NCI-H1092 (cell line): Measurements from ENCODE around the gene DUSP8.
"Not testable (repeated sequence)": the region's sequence is repeated elsewhere in the genome, so short reads cannot be mapped to it uniquely, and the experiment has no call there.

Experiments
- DNase-seq: peaks from one replicate; lab custom pipeline; 2025; lab: John Stamatoyannopoulos, UW

Gene DUSP8

DNA sequence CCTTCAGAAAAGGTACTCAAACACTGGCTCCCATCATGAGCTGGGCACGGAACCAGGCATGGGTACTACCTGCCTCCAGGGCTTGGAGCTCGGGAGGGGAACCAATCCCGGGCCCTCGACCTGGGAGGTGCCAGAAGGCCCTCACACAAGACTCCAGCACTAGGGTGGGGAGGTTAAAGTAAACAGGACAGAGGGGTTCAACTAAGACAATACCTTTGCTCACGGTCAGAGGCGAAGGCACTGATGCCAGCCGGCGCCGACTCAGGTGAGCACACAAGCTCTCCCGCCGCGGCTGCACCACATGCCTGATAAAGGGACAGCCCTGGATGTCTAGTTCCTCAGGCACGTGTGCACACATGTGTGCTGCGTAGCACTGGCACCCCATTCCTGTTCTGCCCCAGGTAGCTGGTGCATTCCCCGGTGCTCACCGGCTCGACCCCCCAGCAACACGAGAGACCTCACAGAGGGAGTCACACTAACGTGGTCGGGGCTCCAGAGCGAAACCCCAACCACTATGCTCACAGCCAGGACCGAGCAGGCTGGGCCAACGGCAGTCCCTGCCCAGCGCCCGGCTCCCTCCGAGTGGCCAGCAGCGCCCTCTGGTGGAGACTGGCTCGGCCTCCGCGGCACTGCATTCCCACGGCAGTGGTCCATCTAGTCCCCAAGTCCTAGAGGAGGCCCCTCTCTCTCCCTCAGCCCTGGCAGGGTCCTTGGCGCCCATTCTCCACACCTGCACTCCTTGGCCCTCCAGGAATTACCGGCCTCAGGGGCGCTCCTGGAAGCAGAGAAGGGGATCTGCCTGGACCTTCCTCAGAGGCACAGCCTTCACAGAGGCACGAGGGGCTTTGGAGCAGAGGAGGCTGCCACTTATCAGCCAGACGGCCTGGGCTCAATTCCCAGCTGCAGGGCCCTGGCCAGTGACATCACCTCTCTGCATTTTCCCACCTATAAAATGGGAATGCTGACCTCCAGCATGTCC lies 56.7 kb downstream of the DUSP8 start:
- DNase-seq, result peak; percentile 50

DNA sequence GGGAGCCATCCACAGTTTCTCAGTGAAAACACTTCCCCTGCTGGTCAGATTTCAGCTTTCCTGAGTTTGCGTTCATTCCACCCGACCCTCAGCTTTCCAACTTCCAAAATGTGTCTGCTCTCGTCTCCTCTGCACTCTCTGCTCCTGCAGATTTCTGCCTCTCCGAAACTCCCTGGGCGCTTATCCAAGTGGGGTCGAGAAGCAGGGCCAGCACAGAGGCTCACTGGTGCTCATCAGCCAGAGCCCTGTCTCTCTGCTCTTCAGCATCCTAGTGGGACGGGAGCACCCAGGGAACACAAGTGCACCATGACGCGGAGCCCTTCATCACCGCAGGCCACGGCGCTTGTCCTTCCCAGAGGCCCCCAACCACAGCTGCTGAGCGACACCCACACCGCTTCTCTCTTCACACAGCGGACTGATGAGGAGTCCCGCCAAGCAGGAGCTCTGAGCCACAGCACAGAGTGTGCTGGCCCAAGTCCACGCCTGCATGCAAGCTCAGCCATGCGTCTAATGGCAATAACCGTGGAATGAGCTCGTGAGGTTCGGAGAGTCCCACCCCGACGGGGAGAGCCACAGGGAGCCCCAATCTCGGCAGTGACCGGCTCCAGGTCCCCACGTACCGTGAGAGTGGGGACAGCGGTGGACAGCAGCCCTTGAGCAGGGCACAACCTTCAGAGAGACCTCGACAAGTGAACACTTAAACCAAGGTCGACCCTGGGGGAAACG lies 57.6 kb downstream of the DUSP8 start:
- DNase-seq, result no peak

GRCh38 chr11:1513326-1514296 lies 58.5 kb downstream of the DUSP8 start:
- no peak for DNase-seq

DNA sequence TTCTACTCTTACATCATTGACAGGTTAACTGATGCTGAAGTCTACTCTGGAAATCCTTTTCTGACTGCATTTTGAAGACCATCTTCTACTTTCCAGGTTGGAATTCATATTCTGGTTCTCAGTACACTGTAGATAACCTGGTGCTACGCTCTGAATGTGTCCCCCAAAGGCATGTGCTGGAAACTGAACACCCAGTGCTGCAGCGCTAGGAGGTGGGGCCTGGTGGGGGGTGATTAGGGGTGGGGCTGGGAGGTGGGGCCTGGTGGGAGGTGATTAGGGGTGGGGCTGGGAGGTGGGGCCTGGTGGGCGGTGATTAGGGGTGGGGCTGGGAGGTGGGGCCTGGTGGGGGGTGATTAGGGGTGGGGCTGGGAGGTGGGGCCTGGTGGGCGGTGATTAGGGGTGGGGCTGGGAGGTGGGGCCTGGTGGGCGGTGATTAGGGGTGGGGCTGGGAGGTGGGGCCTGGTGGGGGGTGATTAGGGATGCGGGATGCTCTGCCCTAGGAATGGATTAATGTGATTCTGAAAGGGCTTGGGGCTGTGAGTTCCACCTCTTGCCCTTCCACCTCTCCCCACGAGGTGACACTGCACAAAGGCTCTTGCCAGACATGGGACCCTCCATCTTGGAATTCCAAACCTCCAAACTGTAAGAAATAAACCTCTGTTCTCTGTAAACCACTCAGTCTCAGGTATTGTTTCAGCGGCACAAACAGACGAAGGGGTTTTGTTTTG lies 59.4 kb downstream of the DUSP8 start:
- DNase-seq, result not testable (repeated sequence)

DNA sequence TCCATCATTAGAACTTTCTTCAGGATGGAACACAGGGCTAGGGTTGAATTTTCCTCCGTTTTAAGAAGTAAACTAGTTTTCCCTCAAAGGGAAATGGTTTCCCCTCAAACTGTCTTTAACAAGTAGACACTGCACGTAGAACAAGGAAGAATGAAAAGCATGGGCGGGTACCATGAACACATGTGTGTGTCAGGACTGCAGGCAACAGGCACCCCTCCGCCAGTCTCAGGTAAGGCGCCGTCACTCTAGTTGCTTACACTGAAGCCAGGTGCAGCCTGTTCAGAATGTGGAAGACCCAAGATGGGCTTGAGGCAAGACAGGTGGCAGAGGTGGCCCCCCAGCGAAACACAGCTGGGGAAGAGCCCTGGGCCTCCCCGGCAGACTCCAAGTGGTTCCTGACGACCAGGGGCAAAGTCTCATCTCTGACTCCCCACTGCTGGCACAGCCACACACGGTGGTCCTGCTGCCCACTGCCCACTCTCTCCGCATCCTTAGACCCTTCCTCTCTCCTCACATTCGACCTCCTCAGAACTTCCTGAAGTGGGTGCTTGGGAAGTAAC lies 60.1 kb downstream of the DUSP8 start:
- no peak for DNase-seq

DNA sequence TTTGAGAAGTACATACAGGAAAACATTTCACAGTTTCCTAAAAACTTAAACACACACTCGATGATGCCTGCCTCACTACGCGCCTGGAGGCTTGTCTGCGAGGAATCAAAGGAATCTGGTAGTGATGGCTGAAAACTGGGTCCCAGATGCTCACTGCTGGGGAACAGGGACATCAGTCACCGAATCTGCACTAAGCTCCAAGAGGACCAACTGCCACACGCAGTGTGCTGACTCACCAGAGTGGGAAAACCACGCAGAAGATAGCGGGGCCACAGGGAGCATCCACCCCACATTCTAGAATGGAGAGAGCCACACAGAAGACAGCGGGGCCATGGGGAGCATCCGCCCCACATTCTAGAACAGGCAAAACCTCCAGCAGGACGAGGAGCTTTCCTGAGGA lies 61.1 kb downstream of the DUSP8 start:
- no peak for DNase-seq

DNA sequence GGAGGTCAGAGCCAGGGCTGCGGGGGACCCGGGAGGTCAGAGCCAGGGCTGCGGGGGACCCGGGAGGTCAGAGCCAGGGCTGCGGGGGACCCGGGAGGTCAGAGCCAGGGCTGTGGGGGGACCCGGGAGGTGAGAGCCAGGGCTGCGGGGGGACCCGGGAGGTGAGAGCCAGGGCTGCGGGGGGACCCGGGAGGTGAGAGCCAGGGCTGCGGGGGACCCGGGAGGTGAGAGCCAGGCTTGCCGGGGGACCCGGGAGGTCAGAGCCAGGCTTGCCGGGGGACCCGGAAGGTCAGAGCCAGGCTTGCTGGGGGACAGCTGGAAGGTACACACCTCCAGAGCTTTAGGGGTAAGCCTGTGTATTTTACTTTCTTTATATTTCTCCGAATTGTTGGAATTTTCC lies 61.7 kb downstream of the DUSP8 start:
- not testable (repeated sequence) for DNase-seq

DNA sequence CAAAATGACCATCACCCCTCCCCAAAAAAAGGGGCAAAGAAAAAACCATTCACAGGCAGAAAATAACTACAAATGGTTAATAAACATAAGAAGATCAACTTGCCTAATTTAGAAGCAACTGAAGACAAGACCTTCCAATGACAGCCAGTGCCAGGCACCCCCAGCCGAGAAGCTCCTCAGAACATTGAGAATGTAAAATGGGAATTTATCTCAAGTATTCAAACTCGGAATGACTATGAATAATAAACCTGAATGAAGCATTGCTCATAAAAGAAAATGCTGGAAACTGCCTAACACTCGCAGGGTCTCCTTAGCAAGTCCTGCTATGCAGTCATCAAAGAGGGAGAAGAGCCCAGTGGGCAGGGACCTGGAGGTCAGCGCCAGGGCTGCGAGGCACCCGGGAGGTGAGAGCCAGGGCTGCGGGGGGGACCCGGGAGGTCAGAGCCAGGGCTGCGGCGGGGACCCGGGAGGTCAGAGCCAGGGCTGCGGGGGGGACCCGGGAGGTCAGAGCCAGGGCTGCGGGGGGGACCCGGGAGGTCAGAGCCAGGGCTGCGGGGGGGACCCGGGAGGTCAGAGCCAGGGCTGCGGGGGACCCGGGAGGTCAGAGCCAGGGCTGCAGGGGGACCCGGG lies 62.3 kb downstream of the DUSP8 start:
- DNase-seq, result no peak

- DNase-seq, result no peak
Observed at GRCh38 chr11:1508986-1509385, 63.1 kb downstream of the DUSP8 start.

DNA sequence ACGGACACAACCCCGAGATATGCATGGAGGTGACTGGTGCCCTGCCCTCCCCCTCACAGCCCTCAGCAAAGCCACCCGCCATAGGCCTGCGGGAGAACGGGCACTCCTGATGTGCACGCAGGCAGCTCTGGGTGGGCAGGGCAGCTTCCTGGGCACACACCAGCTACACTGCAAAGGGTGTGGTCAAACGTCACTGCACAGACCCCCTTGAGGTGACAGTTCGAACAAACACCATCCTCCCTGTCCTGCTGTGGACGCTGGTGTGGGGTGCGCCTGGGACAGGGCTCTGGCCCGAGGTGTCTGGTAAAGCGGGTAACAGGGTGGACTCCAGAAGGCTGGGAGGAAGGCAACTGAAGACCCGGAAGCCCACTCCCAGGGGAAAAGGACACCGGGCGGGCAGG lies 63.6 kb downstream of the DUSP8 start:
- no peak for DNase-seq

GRCh38 chr11:1507381-1508140 lies 64.5 kb downstream of the DUSP8 start:
- DNase-seq, result no peak

GRCh38 chr11:1506981-1507380 lies 65.1 kb downstream of the DUSP8 start:
- no peak for DNase-seq

- DNase-seq, result no peak
Observed at GRCh38 chr11:1505480-1505879, 66.6 kb downstream of the DUSP8 start.

- no peak for DNase-seq
Observed at GRCh38 chr11:1504581-1505290, 67.3 kb downstream of the DUSP8 start.

GRCh38 chr11:1504138-1504537 lies 67.9 kb downstream of the DUSP8 start:
- no peak for DNase-seq
